GM19467 (cell line): ENCODE data around the gene TRAPPC12.
"Not testable (repeated sequence)": the region's sequence is repeated elsewhere in the genome, so short reads cannot be mapped to it uniquely, and the experiment has no call there.

ENCODE experiments used
- ATAC-seq: cut with Tn5 transposase; IDR thresholded peaks from one replicate; pipeline ENCODE4 v1.9.1; 2021; ENCODE audit warnings: mild to moderate bottlenecking, moderate library complexity; ENCODE audit not compliant: unreplicated experiment

TRAPPC12 gene

DNA sequence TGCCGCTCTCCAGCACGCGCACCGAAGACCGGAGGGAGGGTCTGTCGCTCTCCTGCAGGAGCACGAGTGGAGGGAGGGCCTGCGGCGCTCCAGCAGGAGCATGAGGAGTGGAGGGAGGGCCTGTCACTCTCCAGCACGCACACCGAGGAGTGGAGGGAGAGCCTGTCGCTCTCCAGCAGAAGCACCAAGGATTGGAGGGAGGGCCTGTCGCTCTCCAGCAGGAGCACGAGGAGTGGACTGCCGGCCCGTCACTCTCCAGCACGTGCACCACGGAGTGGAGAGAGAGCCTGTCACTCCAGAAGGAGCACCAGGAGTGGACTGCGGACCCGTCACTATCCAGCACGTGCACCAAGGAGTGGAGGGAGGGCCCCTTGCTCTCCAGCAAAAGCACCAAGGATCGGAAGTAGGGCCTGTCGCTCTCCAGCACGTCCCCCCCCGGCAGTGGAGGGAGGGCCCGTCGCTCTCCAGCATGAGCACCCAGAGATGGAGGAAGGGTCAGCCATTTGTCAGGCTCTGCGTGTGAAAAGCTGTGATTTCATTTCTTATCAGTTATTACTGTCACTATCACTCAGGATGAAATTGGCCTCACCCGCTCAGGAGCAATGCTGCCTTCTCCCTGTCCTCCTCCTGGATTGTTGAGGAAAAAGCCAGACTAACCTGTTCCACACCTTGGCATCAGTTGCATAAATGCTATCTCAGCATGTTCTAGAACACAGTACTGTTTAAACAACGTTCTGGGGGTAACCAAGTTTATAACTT lies 103.9 kb downstream of the TRAPPC12 start:
- ATAC-seq, result no peak

DNA sequence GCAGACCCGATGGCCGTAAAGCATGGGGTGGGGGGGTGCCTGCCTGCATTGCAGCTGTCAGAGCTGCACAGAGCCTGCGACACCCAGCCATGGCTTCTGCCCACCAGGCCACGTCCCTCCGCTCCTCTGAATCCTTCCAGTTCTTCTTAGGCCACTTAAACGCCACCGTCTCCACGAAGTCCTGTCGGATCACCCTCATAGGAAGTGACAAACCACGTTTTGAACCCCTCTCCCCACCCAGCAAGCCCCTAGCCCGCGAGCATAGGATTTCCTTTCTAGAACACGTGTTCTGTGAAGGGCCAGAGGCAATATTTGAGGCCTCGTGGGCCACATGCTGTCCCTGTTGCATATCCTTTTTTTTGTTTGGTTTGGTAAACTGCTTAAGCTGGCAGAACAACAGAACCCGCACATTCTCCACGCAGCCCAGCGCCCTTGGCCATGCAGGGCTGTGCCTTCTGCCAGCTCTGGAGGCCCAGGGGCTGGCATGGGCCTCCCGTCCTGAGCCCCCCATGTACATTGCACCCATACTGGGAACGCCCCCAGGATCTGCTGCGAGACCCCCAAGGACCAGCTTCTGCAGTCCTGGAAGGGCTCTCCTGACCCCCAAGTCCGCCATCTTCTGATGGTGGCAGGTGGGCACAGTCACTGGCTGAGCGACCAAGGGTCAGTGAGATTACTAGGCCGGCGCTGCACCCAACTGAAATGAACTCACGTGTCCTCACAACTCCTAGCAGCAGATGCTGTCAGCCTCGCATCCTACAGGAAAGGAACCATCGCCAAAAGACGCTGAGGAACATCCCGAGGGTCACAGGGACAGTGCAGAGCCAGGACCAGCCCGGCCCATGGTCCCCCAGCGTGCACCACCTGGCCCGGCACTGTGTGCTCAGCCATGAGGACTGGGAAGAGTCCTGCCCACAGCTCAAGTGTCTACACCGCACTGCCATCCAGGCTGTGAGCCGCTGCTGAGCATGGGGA lies 104.8 kb downstream of the TRAPPC12 start:
- no peak for ATAC-seq

DNA sequence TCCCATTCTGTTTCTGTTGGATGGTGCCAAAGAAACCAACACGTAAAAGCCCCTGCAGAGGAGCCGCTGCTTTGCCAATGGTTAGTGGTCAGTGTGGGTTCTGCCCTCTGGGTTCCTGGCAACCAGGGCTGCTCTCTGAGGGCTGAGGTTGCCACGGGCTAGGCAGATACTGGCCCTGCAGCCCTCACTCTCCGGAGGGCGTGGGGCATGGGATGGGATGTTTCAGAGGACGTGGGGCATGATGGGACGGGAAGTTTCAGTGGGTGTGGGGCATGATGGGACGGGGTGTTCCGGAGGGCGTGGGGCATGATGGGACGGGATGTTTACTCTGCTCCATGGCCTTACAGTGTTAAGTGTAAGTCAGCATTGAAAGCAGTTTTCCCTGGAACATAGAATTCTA lies 105.7 kb downstream of the TRAPPC12 start:
- no peak for ATAC-seq

DNA sequence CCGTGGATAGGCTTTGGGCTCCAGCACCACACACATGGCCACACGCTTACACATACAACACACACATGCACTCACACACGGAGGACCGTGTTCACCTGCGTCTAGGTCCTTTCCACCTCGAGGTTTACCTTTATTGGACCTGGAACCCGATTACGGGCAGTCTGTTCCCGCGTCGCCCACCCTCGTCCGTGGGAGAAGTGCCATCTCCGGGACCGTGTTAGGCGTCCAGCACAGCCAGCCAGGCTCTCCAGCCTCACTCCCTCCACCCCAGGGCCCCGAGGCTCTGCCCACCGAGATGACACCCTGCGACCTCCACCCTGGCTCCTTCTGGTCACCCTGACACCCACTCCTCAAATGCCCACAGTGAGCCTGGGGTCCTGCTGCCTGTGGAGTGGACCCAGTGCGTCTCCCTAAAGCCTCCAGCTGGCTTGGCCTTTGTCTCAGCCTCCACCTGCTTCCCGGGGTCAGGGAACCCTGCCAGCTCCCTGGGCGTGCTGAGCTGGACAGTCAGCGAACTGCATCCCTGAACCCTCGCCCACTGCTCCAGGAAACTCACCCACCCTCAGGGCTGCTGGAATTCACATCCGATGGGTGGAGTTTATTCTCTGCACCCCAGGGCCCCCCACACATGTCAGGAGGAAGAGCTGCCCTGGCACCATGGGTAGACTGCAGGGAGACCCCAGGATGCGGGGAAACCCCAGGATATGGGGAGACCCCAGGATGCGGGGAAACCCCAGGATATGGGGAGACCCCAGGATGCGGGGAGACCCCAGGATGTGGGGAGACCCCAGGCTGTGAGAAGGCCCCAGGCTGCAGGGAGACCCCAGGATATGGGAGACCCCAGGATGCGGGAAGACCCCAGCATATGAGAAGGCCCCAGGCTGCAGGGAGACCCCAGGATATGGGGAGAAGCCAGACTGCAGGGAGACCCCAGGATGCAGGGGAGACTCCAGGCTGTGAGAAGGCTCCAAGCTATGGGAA lies 106.8 kb downstream of the TRAPPC12 start:
- no peak for ATAC-seq

DNA sequence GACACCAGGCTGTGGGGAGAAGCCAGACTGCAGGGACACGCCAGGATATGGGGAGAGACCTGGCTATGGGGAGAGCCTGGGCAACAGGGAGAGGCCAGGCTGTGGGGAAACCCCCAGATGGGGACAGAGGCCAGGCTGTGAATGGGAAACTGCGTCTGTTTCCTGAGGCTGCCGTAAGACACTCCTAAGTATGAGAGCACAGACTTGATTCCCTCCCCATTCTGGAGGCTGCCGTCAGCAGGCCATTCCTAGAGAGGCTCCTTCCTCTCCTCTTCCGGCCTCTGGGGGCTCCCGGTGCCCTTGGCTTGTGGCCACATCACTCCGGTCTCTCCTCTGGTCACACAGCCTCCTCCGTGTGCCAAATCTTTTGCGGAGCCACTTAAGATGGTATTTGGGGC lies 107.5 kb downstream of the TRAPPC12 start:
- ATAC-seq, result no peak

DNA sequence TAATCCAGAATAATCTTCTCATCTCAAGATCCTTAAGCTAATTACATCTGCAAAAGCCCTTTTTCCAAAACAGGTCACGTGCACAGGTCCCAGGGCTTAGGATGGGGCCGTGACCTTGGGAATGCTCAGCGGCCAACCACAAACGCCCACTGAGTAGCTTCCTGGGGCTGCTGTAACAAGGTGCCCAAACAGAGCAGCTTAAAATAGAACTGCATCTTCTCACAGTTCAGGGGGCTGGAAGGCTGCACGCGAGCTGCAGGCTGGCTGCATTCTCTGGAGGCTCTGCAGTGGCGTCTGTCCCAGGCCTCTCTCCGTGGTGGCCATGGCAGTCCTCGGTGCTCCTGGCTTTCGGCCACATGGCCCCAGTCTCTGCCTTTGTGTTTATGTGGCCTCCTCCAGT lies 107.9 kb downstream of the TRAPPC12 start:
- no peak for ATAC-seq

DNA sequence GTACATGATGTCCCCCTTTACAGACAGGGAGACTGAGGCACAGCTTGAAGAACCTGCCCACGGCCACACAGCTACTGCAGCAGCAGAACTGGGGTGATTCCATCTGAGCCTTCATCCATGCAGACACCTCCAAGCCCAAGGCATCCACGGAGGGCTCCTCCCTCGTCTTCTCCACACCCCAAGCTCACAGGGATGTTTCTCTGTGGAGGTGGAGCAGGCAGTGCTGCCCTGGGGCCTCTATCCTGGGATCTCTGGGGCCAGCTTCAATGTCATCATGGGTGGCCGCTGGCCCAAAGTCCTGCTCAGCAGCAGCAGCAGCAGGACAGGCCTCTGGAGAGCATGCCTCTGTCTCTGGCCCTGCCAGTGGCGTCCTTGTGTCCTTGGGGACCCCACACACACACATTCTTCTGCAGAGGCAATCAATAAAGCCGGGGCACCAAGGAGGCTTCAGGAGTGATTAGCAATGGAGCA lies 108.6 kb downstream of the TRAPPC12 start:
- ATAC-seq, result no peak

DNA sequence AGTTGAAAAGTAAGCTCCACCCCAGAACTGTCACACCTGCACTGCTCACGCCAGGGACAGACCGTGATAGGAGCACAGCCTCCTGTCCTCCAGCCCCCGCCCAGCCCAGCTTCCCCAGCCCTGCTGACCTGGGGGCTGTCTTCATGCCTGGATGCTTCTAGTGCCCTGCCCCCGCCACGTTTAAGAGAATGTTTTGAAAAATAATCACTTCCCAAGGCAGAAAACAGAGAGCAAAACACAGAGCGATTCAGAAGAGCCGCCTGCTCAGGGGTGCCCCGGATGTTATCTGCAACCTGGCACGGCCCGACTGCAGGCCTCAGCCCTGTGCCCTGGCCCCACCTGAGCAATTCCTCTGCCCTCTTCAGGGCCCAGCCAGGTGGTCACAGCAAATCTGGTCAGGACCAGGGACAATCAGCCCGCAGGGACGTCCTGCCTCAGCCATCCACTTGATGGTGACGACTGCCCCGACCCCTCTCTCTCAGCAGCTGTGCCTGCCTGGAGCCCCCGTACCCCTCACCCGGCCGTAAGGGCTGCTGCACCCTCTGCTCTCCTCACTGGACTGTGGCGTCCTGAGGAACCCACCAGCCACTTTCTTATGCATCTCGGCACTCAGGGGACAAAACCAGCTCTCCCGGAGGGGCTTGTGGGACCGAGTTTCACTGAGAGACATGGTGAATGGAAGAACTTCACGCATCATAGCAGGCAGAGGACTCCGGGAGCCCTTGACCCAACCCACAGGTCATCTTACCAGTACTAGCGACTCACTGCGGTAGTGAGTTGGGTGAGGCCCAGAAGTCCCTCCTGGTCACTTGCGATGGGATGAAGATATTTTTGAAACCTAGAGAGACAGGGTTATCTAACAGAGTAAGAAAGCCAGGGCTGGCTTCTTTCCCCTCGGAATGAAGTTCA lies 109.6 kb downstream of the TRAPPC12 start:
- ATAC-seq, result no peak

DNA sequence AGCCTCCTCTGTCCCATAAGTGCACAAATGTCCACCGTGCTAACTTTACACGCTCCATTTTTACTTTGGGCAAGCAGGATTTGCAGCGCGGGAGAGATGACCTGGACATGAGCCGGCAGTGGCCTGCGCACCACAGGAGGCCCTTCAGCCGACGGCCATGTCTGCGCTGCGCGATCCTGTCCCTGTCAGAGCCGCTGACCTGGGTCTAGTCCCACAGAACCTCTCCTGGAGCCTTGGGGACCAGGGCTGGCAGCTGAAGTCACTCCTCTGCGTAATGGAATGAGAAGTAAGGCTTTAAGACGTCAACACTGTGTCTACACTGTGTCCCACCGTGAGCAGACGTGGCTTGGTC lies 110.2 kb downstream of the TRAPPC12 start:
- no peak for ATAC-seq

DNA sequence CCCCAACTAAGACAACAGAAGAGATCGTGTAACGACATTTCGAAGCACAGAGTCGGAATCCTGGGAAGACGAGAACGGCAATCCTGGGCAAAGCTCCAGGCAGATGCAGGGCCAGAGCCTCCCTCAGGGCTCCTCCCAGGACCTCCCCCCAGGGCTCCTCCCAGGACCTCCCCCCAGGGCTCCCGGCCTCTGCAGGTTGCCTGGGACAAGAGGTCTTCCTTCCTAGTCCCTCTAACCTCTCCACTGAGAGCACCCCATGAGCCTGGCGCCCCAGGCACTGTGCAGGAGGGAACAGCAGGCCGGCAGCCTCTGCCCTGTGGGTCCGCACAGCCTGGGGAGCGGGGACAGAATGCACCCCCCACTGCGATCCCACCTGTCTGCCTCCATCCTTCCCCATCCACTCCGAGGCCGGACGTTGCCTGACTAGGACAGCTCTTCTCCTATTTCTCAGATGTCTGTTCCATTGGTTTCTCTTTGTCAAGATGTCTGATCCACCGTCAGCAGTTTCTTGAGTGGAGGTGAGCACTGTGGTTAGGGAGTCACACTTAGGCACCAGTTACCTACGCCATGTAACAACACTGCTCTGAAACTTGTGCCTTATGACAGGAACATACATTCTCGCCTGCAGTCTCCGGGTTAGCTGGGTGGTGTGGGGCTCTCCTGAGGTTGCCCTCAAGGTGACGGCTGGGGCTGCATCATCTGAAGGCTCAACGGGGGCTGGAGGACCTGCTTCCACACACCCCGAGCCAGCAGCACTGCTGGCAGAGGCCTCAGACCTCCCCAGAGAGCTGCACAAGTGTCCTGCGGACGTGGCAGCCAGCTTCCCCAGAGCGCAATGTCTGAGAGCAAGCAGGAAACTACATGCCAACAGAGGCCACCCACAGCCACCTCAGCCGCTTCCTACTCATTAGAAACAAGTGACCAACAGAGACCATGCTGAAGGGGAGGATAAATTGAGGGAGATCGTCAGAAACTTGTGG lies 111.0 kb downstream of the TRAPPC12 start:
- ATAC-seq, result no peak

DNA sequence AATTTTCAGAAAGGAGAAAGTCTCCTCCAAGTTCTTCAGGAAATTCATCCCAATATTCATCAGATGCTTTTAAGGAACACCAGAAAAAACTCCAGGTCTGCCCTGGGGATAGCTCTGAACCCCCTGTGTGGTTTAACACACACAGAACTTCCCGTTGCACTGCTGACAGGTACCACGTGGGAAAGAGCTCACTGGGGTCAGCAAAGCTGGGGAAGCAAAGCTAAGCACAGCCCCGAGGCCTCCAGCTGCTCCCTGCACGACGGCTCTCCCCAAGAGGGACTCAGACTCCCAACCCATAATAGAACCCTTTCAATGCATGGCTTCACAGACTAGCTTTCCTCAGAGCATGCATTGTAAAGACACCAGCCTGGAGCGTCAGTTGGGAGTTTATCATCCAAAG lies 111.8 kb downstream of the TRAPPC12 start:
- no peak for ATAC-seq

DNA sequence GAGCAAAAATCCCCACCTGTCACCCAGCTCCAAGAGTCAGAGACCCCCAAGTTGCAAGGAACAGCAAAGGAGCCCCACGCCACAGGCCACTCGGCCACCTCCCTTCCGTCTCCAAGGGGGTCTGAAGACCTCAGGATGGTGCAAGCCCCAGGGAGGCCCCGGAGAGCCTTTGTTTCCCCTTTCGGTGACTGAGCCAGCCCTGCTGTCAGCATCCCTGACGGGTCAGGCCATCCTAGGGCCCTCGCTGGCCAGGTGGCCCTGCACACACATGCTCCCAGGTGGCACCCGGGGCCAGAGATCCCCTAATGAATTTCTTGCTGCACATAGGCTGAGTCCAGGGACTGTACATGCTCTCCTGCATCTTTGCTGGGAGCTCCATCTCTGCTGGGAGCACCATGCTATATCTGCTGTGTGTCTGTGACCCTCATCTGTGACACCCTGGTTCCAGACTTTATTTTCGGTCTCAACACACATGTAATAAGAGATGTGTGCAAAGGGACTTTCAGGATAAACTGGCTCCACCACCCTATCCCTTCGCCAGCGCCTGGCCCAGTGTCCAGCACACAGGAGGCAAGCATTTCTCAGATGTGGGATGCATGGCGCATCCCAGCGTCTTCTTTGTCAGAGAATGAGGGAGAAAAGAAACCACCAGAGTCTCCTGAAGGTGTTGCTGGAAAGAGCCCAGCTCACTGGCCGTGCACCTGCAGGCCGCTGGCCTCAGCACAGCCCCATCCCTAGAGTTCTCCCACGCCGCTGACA lies 112.4 kb downstream of the TRAPPC12 start:
- no peak for ATAC-seq

DNA sequence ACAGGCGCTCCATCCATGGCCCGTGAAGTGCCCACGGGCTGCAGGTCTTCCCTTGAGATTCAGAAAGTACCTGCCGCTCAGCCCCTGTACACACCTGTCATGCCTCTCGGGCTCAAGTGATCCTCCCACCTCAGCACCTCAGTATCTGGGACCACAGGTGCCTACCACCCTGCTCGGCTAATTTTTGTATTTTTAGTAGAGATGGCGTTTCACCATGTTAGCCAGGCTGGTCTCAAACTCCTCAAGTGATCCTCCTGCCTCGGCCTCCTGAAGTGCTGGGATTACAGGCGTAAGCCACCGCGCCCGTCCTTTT lies 112.9 kb downstream of the TRAPPC12 start:
- not testable (repeated sequence) for ATAC-seq

DNA sequence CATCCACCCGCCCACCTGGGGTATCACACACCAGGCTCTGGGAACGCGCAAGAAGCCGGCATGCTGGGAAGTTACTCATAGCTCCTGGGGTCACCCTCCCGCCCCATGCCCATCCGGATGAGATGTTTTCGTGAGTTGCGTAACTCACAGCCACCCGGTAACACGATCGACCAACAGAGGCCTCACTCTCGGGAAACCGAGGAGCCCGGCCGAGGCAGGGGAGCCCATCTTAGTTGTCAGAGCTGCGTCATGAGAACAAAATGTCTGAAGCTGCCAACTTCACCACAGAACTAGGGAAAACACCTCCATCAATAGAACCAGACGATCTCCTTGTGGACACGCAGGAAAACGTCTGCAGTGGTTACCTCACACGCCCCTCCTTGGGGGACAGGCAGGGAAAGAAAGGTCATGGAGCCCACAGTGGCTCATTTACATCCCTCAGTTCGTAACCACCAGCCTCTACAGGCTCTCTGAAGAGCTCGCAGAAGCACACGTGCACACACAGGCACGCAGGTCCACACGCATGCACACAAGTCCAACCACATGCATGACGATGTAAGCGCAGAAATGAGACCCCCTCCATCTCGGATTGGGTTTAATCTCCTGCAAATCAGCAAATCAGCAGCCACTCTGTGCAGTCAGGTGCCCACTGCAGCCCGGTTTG lies 113.6 kb downstream of the TRAPPC12 start:
- ATAC-seq, result no peak

DNA sequence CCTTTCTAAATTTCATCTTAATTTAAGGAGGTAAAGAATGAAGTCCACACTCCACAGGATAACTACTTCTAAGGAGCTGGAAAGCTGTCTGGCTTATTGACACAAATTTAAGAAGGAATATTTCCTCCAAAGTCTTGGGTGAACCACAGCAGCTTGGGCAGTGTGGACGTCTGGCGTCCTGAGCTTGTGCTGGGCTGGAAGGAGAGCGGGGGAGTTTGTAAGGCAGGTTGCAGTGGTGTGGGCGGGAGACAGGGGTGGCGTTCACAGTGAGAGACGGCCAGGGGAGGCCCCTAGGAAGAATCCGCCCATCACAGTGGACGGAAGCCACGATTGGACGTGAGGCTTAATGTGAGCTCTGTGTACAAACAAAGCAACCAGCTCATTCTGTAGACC lies 114.1 kb downstream of the TRAPPC12 start:
- ATAC-seq, result no peak

DNA sequence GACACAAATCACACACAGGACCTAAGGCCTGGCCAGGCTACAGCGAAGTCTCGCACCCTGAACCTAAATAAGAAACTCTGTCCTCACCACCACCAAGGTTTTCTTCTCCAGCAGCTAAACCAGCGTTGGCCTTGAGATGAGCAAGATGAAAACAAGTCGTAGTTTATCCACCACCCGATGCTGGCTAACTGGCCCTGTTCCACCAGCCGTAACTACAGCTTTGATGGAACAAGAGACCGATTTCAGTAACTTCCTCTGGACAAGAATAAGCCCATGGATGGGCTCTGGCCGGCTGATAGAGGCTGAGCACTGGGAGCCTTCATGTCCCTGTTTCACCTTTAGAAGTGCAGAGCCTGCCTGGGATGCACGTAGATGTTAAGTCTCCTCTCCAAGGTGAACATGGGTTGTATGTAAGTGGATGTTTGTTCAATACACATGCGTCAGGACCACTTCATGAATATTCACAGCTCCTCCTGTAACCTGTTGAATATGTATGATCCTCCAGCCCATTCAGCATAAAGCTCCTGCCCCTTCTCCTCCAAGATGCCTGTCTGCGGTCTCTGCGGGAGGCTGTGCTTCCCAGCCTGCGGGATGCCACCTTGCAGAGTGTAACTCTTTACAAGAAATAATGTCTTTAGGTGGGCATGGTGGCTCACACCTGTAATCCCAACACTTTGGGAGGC lies 115.6 kb downstream of the TRAPPC12 start:
- ATAC-seq, result no peak

DNA sequence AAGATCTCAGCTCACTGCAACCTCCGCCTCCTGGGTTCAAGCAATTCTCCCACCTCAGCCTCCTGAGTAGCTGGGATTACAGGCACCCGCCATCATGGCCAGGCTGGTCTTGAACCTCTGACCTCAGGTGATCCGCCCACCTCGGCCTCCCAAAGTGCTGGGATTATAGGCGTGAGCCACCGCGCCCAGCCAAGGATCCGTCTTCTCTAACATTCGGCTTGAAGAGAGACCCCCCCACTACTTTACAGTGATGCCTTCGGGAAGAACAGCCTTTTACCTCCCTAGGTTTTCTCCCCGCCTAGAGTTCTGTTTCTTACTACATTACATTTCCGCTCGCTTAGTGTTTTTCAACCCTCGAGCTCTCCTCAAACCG lies 117.2 kb downstream of the TRAPPC12 start:
- not testable (repeated sequence) for ATAC-seq
